ENCODE data around the gene ORC5. TPM values are rescaled to one million over a fixed set of nuclear protein-coding genes. Genes with fewer than 3 reads are reported as not detected.

Gene ORC5
- total RNA-seq, 4 donors from 2014 or later, result 21.8 to 43.8 (median 25.7) TPM

DNA sequence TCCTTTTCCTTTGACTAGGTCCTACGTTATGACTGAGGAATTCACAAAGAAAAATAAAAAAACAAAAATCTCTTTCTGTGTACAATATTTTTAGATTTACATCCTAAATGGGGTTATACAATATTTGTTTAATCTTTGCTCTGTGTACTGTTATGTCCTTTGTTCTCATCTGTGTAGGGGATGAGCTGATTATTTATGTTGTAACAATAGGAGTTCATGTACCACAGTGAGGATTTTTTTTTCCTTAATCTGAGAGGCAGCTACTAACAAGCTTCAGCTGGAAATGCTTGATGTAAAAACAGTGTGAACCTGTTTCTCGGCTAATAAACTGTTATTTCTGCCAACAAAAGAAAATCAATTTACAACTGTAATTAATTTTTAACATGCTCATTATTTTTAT, 58.0 kb downstream of the ORC5 start:
- no peak overlapping the region for H3K4me3 ChIP-seq (replicated peaks in 1 of 3)
- H3K27me3 ChIP-seq, result no peaks in the 10 kb centered on the region
- H3K27ac ChIP-seq, result no peak overlapping the region
- TF ChIP-seq, protein P1, sequence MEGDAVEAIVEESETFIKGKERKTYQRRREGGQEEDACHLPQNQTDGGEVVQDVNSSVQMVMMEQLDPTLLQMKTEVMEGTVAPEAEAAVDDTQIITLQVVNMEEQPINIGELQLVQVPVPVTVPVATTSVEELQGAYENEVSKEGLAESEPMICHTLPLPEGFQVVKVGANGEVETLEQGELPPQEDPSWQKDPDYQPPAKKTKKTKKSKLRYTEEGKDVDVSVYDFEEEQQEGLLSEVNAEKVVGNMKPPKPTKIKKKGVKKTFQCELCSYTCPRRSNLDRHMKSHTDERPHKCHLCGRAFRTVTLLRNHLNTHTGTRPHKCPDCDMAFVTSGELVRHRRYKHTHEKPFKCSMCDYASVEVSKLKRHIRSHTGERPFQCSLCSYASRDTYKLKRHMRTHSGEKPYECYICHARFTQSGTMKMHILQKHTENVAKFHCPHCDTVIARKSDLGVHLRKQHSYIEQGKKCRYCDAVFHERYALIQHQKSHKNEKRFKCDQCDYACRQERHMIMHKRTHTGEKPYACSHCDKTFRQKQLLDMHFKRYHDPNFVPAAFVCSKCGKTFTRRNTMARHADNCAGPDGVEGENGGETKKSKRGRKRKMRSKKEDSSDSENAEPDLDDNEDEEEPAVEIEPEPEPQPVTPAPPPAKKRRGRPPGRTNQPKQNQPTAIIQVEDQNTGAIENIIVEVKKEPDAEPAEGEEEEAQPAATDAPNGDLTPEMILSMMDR (IDR thresholded peaks at IDR 0.05), result no peak
- TF ChIP-seq POLR2A (IDR thresholded peaks at IDR 0.05), result no peak
- no peaks in the 10 kb centered on the region for H3K36me3 ChIP-seq
- DNase-seq, result no peak
- 90 to 91% methylated on average over 2 of the region's 2 CpGs for WGBS, 2 donors
- H3K9me3 ChIP-seq, result no peaks in the 10 kb centered on the region
- intact Hi-C loops (cut with DNase I), result no loop called here
- no peaks in the 10 kb centered on the region for H3K4me1 ChIP-seq

DNA sequence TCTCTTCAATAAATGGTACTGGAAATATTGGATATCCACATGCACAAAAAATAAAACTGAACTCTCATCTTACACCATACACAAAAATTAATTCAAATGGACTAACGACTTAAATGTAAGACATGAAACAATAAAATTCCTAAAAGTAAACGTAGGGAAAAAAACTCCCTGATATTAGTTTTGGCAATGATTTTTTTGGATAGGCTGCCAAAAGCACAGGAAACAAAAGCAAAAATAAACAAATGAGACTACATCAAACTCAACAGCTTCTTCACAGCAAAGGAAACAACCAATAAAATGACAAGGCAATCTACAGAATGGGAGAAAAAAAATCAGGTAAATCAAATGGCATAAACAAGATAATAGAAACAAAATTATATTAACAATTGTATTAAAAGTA, 65.7 kb downstream of the ORC5 start:
- Histone ChIP-seq H3K9me3 (no peaks in the 10 kb centered on the region), H3K27ac (no peak overlapping the region), H3K36me3 (no peaks in the 10 kb centered on the region), H3K4me3 (replicated peaks in 1 of 3) (no peak overlapping the region), H3K27me3 (no peaks in the 10 kb centered on the region), H3K4me1 (peaks cover 19 to 25% of the 10 kb centered on the region in 2 donors)
- no peak for TF ChIP-seq POLR2A (IDR thresholded peaks at IDR 0.05)
- TF ChIP-seq, protein P1 (IDR thresholded peaks at IDR 0.05), result no peak
- intact Hi-C loops (cut with DNase I), result no loop called here
- 62 to 77% methylated on average over 2 of the region's 2 CpGs for WGBS, 2 donors
- DNase-seq, result no peak

DNA sequence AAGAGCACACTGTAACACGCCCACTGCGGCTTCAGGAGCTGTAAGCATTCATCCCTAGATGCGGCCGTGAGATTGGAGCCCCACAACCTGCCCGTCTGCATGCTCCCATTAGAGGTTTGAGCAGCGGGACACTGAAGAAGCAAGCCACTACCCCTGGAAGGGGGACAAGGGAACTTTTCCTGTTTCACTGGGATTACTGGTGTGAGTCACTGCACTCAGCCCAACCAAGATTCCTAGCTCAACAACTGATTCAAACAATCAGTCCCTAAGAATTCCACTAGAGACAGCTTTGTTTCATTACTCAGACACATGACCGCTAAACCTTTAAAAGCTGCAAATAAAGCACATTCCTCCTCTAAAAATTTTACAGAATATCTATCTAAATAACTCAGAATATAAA, 69.8 kb downstream of the ORC5 start:
- DNase-seq, result peak; percentile 63 to 69
- intact Hi-C loops (cut with DNase I), result no loop called here
- Histone ChIP-seq H3K4me3 (replicated peaks in 1 of 3) (no peak overlapping the region), H3K27ac (peak overlapping the region; percentile 89), H3K9me3 (no peaks in the 10 kb centered on the region), H3K4me1 (peaks cover 26 to 40% of the 10 kb centered on the region in 2 donors), H3K36me3 (no peaks in the 10 kb centered on the region), H3K27me3 (no peaks in the 10 kb centered on the region)
- TF ChIP-seq, protein P1 (IDR thresholded peaks at IDR 0.05), result peak in 4 of 6 experiments; percentile 13 to 39 (median 27)
- peak in 1 of 2 donors; percentile 29 for TF ChIP-seq POLR2A (IDR thresholded peaks at IDR 0.05)
- WGBS, 2 donors, result 37 to 59% methylated on average over 7 of the region's 7 CpGs

DNA sequence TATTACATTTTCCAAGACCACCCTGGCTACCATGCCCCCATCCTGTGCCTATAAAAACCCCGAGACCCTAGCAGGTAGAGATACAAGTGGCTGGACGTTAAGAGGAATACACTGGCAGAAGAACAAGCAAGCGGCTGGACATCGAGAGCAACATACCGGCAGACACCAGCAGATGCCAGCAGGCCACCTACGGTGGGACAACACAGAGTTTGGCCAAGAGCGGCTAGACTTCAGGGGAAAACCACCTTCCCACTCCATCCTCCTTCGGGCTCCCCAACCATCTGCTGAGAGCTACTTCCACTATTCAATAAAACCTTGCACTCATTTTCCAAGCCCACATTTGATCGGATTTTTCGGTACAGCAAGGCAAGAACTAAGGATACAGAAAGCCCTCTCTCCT, 70.3 kb downstream of the ORC5 start:
- H3K27me3 ChIP-seq, result no peaks in the 10 kb centered on the region
- TF ChIP-seq, protein P1 (IDR thresholded peaks at IDR 0.05), result no peak
- TF ChIP-seq POLR2A (IDR thresholded peaks at IDR 0.05), result no peak
- no peaks in the 10 kb centered on the region for H3K9me3 ChIP-seq
- H3K4me1 ChIP-seq, result peaks cover 26 to 40% of the 10 kb centered on the region in 2 donors
- intact Hi-C loops (cut with DNase I), result no loop called here
- no peaks in the 10 kb centered on the region for H3K36me3 ChIP-seq
- WGBS, 2 donors, result 86 to 87% methylated on average over 10 of the region's 10 CpGs
- no peak overlapping the region for H3K4me3 ChIP-seq (replicated peaks in 1 of 3)
- peak overlapping the region; percentile 89 for H3K27ac ChIP-seq
- peak; percentile 12 to 16 for DNase-seq

DNA sequence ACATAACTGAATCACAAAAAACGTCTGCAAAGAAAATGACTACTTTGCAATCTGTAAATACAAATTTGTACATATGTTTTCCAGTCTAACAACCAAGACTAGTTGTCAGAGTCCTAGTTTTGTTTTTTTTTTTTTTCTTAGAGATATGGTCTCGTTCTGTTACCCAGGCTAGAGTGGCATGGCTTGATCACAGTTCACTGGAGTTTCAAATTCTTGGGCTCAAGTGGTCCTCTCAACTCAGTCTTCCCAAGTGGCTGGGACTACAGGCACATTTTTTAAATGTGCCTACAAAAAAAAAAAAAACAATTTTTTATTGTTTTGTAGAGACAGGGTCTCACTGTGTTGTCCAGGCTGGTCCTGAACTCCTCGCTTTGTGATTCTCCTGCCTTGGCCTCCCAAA, 70.8 kb downstream of the ORC5 start:
- Histone ChIP-seq H3K27me3 (no peaks in the 10 kb centered on the region), H3K9me3 (no peaks in the 10 kb centered on the region), H3K4me3 (replicated peaks in 1 of 3) (no peak overlapping the region), H3K27ac (peak overlapping the region; percentile 89), H3K36me3 (no peaks in the 10 kb centered on the region), H3K4me1 (peaks cover 26 to 36% of the 10 kb centered on the region in 2 donors)
- intact Hi-C loops (cut with DNase I), result no loop called here
- TF ChIP-seq, protein P1 (IDR thresholded peaks at IDR 0.05), result no peak
- no peak for TF ChIP-seq POLR2A (IDR thresholded peaks at IDR 0.05)
- peak; percentile 75 to 76 for DNase-seq
- 44 to 51% methylated on average over 3 of the region's 3 CpGs for WGBS, 2 donors

All from thyroid gland (tissue), 4 donors.